Activated B cell treated with CpG ODN at 0.5 μM for 24 hours (primary cell): ENCODE measurements around the gene EIF4EBP3. TPM values are rescaled to one million over a fixed set of nuclear protein-coding genes. Genes with fewer than 3 reads are reported as not detected.

ENCODE experiments used
- ATAC-seq: fragments of 200-7000 bp; cut with Tn5 transposase; one replicate; pipeline ENCODE4 v1.10.0; 2021; ENCODE audit warnings: low read depth, mild to moderate bottlenecking, moderate library complexity
- CTCF ChIA-PET: fragments of 350-600 bp; sonication (Branson Sonifier 250); formaldehyde crosslinking; loops from one replicate; lab custom pipeline; 2021; ENCODE audit warnings: antibody characterized with exemption; lab: Charles Lee
- POLR2A ChIA-PET: fragments of 350-600 bp; sonication (Branson Sonifier 250); formaldehyde crosslinking; loops from one replicate; lab custom pipeline; 2021; ENCODE audit warnings: antibody characterized with exemption; lab: Charles Lee
- DNase-seq: peaks from one replicate; pipeline ENCODE4 v3.0.0; 2022
- H3K27ac Mint-ChIP-seq: one replicate; pipeline ENCODE4 v1.8.0; 2020; ENCODE audit warnings: mixed read lengths
- H3K27me3 Mint-ChIP-seq: one replicate; pipeline ENCODE4 v1.8.0; 2021; ENCODE audit warnings: mixed read lengths
- H3K36me3 Mint-ChIP-seq: one replicate; pipeline ENCODE4 v1.8.0; 2021; ENCODE audit warnings: low read depth, mixed read lengths
- H3K4me1 Mint-ChIP-seq: one replicate; pipeline ENCODE4 v1.8.0; 2021; ENCODE audit warnings: mixed read lengths
- H3K4me3 Mint-ChIP-seq: one replicate; pipeline ENCODE4 v1.8.0; 2020; ENCODE audit warnings: mild to moderate bottlenecking, mixed read lengths
- H3K9me3 Mint-ChIP-seq: one replicate; pipeline ENCODE4 v1.8.0; 2020; ENCODE audit warnings: mixed read lengths
- intact Hi-C: fragments of 100-400 bp; cut with micrococcal nuclease; formaldehyde crosslinking; loops from one replicate; pipeline ENCODE4 v1.15.1; 2024
- total RNA-seq: library from RNA; stranded (reverse); gene quantifications from 2 replicates; pipeline ENCODE4 v1.2.3, GENCODE V29; 2022
- TF ChIP-seq, protein P1 (sequence below): fragments of 200-600 bp; IDR thresholded peaks from one replicate; pipeline ENCODE4 v1.8.0; 2022; ENCODE audit warnings: antibody characterized with exemption, mild to moderate bottlenecking

EIF4EBP3 gene
- total RNA-seq, 1 donor from 2014 or later = 14.4 TPM

DNA sequence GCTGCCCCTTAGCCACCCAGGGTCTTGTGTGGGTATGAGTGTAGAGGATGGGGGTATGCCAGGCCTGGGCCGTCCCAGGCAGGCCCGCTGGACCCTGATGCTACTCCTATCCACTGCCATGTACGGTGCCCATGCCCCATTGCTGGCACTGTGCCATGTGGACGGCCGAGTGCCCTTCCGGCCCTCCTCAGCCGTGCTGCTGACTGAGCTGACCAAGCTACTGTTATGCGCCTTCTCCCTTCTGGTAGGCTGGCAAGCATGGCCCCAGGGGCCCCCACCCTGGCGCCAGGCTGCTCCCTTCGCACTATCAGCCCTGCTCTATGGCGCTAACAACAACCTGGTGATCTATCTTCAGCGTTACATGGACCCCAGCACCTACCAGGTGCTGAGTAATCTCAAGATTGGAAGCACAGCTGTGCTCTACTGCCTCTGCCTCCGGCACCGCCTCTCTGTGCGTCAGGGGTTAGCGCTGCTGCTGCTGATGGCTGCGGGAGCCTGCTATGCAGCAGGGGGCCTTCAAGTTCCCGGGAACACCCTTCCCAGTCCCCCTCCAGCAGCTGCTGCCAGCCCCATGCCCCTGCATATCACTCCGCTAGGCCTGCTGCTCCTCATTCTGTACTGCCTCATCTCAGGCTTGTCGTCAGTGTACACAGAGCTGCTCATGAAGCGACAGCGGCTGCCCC lies 19.8 kb downstream of the EIF4EBP3 start:
- peaks cover 38% of the 10 kb centered on the region for H3K36me3 Mint-ChIP-seq
- no peaks in the 10 kb centered on the region for H3K9me3 Mint-ChIP-seq
- no peaks in the 10 kb centered on the region for H3K27me3 Mint-ChIP-seq
- H3K4me1 Mint-ChIP-seq = peaks cover 66% of the 10 kb centered on the region
- TF ChIP-seq, protein P1, sequence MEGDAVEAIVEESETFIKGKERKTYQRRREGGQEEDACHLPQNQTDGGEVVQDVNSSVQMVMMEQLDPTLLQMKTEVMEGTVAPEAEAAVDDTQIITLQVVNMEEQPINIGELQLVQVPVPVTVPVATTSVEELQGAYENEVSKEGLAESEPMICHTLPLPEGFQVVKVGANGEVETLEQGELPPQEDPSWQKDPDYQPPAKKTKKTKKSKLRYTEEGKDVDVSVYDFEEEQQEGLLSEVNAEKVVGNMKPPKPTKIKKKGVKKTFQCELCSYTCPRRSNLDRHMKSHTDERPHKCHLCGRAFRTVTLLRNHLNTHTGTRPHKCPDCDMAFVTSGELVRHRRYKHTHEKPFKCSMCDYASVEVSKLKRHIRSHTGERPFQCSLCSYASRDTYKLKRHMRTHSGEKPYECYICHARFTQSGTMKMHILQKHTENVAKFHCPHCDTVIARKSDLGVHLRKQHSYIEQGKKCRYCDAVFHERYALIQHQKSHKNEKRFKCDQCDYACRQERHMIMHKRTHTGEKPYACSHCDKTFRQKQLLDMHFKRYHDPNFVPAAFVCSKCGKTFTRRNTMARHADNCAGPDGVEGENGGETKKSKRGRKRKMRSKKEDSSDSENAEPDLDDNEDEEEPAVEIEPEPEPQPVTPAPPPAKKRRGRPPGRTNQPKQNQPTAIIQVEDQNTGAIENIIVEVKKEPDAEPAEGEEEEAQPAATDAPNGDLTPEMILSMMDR = no peak
- no peak overlapping the region for H3K27ac Mint-ChIP-seq
- intact Hi-C loops = no loop called here
- no peak for DNase-seq
- no peak overlapping the region for H3K4me3 Mint-ChIP-seq
- no peak for ATAC-seq
- ChIA-PET POLR2A (interaction anchor here (1.4 to 1.5 kb wide), 2 partner anchors 20 to 165 kb away, joined by 3 read pairs; partner anchors contain the start of genes ANKHD1 and EIF4EBP3), CTCF (no interaction called here)

DNA sequence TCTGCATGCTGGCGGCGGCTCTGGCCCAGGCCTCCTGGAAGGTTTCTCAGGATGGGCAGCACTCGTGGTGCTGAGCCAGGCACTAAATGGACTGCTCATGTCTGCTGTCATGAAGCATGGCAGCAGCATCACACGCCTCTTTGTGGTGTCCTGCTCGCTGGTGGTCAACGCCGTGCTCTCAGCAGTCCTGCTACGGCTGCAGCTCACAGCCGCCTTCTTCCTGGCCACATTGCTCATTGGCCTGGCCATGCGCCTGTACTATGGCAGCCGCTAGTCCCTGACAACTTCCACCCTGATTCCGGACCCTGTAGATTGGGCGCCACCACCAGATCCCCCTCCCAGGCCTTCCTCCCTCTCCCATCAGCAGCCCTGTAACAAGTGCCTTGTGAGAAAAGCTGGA lies 20.4 kb downstream of the EIF4EBP3 start:
- DNase-seq = no peak
- no peak overlapping the region for H3K27ac Mint-ChIP-seq
- TF ChIP-seq, protein P1 = no peak
- peaks cover 62% of the 10 kb centered on the region for H3K4me1 Mint-ChIP-seq
- H3K4me3 Mint-ChIP-seq = no peak overlapping the region
- no peaks in the 10 kb centered on the region for H3K27me3 Mint-ChIP-seq
- POLR2A ChIA-PET = interaction anchor here (1.4 kb wide), 1 partner anchor 20 kb away, joined by 3 read pairs; the partner anchor contains the start of gene EIF4EBP3
- no peak for ATAC-seq
- intact Hi-C loops = no loop called here
- CTCF ChIA-PET = no interaction called here
- no peaks in the 10 kb centered on the region for H3K9me3 Mint-ChIP-seq
- peaks cover 38% of the 10 kb centered on the region for H3K36me3 Mint-ChIP-seq

DNA sequence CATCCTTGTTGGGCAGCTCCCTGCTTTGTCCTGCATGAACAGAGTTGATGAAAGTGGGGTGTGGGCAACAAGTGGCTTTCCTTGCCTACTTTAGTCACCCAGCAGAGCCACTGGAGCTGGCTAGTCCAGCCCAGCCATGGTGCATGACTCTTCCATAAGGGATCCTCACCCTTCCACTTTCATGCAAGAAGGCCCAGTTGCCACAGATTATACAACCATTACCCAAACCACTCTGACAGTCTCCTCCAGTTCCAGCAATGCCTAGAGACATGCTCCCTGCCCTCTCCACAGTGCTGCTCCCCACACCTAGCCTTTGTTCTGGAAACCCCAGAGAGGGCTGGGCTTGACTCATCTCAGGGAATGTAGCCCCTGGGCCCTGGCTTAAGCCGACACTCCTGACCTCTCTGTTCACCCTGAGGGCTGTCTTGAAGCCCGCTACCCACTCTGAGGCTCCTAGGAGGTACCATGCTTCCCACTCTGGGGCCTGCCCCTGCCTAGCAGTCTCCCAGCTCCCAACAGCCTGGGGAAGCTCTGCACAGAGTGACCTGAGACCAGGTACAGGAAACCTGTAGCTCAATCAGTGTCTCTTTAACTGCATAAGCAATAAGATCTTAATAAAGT lies 21.1 kb downstream of the EIF4EBP3 start:
- intact Hi-C loops = no loop called here
- ChIA-PET POLR2A (interaction anchor here (0.6 to 1.4 kb wide), 4 partner anchors 21 to 168 kb away, joined by 3 to 5 read pairs (median 4); partner anchors contain the start of gene EIF4EBP3), CTCF (no interaction called here)
- peaks cover 55% of the 10 kb centered on the region for H3K4me1 Mint-ChIP-seq
- no peak overlapping the region for H3K4me3 Mint-ChIP-seq
- H3K36me3 Mint-ChIP-seq = peaks cover 38% of the 10 kb centered on the region
- DNase-seq = no peak
- TF ChIP-seq, protein P1 = no peak
- no peaks in the 10 kb centered on the region for H3K27me3 Mint-ChIP-seq
- no peaks in the 10 kb centered on the region for H3K9me3 Mint-ChIP-seq
- H3K27ac Mint-ChIP-seq = peak overlapping the region; percentile 93
- ATAC-seq = no peak

DNA sequence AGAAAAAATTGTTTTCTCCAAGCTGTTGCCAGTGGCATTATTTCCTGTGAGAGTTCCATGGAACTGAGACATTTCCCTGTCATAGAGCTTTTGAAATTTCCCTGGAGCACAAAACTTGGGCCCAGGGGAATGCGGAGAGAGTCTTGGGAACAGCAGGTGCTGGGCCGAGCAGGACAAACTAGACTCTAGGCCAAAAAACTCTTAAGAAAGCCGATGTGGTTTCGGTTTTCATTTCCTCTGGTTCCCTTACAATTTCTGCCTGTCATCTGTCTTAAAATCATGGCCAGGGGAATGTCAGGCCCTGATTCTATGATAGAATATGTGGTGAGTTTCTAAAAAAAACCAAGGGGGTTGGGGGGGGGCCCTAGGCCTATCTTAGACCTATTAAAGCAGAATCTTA lies 21.7 kb downstream of the EIF4EBP3 start:
- CTCF ChIA-PET = interaction anchor here (0.7 kb wide), 1 partner anchor 22 kb away, joined by 3 read pairs; the partner anchor contains the start of gene EIF4EBP3

More for the DNA sequence above, 21.7 kb downstream of the EIF4EBP3 start:
- POLR2A ChIA-PET = interaction anchor here (1.3 to 1.4 kb wide), 2 partner anchors 22 to 168 kb away, joined by 4 to 5 read pairs; partner anchors contain the start of gene EIF4EBP3
- H3K4me3 Mint-ChIP-seq = peak overlapping the region; percentile 68
- ATAC-seq (no peak), DNase-seq (no peak)
- H3K9me3 Mint-ChIP-seq = no peaks in the 10 kb centered on the region
- H3K27me3 Mint-ChIP-seq = no peaks in the 10 kb centered on the region
- TF ChIP-seq, protein P1 = no peak
- intact Hi-C loops = no loop called here
- peaks cover 49% of the 10 kb centered on the region for H3K4me1 Mint-ChIP-seq
- peak overlapping the region; percentile 93 for H3K27ac Mint-ChIP-seq
- H3K36me3 Mint-ChIP-seq = peaks cover 38% of the 10 kb centered on the region
